GOT3 (cell line): ENCODE measurements around the gene FCHSD1.

ENCODE experiments used
- DNase-seq: peaks from one replicate; lab custom pipeline; 2025; ENCODE audit warnings: mixed read lengths; lab: John Stamatoyannopoulos, UW

The FCHSD1 gene

DNA sequence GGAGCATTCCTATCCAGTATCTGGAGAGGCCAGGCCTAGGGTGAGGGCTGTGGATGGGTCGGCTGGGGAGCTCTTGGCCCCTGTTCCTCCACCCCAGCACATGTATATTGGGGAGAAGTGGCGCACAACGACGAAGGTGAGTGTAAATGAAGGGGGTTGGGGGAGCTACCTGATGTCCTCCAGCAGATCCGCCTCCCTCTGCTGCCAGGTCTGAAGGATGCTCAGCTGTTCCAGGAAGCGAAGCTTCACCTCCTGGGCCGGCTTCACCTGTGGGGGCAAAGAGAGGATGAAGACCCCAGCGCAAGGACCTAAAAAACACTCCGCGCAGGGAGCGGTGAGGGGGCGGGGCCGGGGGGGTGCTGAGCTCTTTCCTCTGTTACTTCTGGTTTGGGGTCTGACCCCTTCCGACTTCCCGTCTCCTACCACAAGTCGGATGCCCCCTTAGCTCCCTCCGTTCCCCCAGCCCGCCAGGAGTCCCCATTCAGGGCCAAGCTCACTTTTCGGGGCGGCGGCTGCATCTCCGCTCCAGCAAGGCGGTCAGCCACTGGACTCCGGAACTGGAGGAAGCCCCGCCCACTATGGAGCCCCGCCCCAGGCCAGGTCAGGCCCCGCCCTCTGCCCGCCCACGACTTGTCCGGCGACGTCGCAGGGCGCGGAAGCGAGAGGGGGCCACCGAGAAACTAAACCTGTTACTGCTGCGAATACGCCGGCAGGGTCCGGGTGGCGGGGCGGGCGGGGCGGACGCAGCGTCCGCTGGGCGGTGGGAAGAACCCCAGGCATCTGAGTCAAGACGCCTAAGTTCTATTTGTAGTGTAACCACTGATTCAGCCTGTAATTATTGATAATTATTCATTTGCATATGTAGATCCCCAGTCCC lies at the start of gene FCHSD1:
TSS of gene FCHSD1 (minus strand) at position 568 of the 877 bp plus-strand sequence. CDS start at position 518, 50 bp downstream.
- DNase-seq: peak; percentile 49

GRCh38 chr5:141697586-141697985 lies 46.4 kb upstream of the FCHSD1 start:
- DNase-seq: no peak

DNA sequence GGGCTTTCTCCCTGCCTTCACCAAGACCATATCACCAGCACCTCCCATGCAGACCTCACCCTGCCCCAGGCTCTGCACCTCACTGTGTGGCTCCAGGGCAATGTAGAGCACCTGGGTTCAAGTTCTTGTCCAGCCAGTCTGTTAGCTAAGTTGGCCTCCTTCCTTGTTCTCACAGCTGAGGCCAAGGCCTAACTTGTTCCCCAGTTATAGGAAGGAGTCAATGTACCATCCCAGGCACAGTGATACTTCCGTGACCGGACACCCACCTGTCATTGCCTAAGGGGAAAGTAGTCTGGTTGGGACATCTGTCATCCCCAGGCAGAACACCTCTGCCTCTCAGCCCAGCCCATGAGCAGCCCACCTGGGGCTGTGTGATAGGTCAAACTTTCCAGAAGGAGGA lies 45.2 kb upstream of the FCHSD1 start:
- DNase-seq: no peak

- no peak for DNase-seq
Observed at GRCh38 chr5:141695627-141696215, 44.5 kb upstream of the FCHSD1 start.

GRCh38 chr5:141694479-141694878 lies 43.3 kb upstream of the FCHSD1 start:
- no peak for DNase-seq

DNA sequence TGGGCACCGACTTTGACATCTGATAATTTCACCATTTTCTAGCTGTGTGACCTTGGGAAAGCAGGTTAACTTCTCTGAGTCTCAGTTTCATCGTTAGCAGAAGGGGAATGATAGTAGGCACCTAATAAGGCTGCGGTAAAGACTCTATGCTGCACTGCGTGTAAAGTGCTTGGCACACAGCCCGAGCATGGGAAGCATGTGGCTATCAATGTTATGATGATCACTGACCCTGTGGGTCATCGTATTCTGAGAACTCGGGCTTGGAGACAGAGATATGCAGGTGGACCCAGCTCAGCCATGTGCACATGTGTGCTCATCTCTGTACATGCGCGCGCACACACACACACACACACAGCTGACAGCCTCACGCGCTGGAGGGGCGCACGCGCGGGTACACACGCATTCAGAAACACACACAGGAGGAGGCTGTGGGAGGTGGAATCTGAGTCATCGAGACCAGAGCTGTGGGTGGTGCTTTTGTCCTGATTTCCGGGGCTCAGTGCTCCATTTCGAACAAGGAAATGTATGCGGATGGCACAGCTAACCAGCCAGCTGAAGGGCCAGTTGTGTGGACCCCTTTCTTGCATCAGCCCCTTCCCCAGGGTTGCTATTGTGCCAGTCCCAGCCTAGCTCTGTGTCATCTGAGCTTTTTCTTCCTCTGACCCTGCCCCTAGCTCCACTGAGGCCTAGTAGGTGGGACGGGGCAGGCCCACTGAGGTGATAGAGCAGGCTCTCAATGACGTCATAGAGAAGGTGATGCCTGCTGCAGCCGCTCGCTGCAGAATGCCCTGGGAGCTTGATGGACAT lies 41.9 kb upstream of the FCHSD1 start:
- no peak for DNase-seq

DNA sequence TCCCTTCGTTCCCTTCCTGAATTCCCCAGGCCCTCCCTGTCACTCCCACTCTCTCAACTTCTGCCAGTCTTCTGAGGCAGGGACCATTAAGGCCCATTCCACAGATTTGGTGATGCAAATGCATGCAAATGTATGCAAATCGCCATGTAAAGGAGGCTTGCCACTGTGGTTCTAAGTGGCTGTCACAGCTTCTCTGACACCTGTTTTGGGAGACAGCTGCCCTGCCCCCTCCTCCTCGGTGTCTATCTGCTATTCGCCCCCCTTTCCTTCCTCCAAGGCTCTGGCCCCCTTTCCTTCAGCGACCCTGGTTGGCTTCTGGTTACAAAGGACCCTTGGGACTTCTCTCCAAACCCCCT lies 41.3 kb upstream of the FCHSD1 start:
- no peak for DNase-seq

GRCh38 chr5:141691867-141692532 lies 40.8 kb upstream of the FCHSD1 start:
- DNase-seq: peak; percentile 75

DNA sequence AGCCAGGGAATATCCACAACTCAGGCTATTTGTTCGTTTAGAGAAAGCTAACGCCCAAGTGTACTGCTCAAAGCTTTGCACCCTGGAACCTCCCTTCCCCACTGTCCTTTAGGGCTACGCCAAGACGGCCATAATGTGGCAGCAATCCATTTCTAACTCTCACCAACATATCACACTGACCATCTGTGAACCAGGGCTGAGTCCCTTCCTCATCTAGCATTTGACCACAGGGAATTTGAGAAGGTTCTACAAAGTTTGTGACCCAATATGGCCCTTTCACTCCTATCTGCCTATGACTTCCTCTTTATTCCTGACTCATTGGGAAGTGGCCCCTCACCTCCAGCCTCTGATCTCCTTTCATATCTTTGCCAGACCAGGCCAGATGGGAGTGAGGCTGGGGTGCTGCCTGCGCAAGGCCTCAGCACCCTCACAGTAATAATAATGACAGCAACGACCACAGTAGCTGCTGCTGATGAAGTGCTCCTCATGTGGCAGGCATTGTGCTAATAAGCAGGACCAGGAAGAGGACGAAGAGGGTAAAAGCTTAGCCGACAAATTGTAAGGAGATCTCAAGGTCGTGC lies 40.2 kb upstream of the FCHSD1 start:
- no peak for DNase-seq

GRCh38 chr5:141686648-141687416 lies 35.6 kb upstream of the FCHSD1 start:
- DNase-seq: no peak

DNA sequence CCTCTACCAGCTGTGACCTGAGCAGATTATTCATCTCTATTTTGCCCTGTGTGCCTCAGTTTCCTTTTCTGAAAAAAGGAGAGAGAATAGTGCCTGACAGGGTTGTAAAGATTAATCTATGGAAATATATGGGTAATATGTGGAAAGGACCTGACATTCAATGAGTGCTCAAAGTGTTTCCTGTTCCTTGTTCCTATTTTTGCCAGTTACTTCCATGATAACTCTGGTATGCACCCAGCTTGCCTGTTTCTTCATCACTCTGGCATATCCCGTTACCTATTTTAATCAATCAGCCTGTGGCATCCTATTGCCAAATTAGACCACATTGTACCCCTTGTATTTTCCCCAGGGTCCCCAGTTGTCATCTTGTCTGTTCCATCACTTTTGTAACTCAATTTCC lies 34.4 kb upstream of the FCHSD1 start:
- no peak for DNase-seq

GRCh38 chr5:141683596-141684141 lies 32.5 kb upstream of the FCHSD1 start:
- no peak for DNase-seq

DNA sequence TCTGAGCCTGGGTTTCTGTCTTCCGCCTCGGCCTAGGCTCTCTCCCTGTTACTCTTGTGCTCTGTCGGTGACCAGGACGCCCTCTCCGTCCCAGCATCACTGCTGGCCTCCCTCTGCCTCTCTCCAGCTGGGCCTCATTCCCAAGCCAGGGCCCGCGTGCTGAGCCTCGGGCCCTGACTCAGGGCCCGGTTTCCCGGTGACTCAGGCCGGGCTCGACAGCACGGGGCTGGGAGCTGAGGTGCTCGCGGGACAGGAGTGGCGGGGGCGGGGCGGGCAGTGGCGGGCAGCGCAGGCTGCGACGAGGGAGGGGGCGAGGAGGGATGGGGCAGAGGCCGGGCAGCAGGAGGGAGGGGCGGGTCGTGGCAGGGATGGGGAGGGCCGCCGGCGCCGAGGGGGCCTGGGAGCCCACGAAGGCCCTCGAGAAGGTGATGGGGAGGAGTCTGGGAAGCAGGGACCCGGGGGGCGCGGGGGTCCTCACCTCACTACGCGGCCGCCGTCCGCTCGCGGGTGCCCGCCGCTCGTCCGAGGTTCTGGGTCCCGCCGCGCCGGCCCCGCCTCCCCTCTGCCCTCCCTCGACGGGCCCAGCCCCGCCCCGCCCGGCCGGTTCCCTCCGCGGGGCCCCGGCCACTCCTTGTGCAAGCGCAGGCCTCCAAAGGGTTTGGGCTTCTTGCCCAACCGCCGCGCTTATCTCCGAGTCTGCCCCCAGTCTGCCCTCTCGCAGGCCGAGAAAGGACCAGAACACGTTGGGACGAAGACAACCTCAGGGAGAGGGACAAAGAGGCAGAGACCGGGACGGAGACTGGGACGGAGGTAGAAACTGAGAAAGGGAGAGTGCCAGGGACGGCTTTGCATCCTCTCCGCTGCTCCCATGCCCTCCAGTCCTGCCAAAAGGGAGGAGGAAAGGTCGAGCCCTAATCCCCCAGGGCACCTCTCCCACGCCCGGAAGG lies 30.8 kb upstream of the FCHSD1 start, which contains the start of gene ARAP3:
TSS of gene ARAP3 (minus strand) at position 536 of the 947 bp plus-strand sequence. CDS start 1,744 bp downstream, outside the sequence.
- peak; percentile 63 for DNase-seq

DNA sequence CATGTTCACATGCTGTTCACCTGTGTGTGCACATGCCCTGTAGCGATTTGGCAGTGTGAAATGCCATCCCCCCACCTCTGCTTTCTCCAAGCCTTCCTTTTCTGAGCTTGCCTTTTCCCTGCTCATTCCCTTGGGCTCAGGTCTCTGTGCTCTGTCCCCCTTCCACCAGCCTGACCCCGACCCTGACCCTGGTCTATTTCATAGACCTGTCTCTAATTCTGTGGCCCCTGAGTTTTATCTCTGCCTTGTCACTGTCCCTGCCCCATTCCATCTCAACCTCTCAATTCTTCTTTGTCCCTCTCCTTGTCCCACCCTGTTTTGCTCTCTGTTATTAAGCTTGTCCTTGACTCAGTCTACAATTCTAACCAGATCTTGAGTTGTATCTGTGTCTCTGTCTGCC lies 30.1 kb upstream of the FCHSD1 start:
- DNase-seq: no peak

- no peak for DNase-seq
Observed at GRCh38 chr5:141680751-141681201, 29.6 kb upstream of the FCHSD1 start.

DNA sequence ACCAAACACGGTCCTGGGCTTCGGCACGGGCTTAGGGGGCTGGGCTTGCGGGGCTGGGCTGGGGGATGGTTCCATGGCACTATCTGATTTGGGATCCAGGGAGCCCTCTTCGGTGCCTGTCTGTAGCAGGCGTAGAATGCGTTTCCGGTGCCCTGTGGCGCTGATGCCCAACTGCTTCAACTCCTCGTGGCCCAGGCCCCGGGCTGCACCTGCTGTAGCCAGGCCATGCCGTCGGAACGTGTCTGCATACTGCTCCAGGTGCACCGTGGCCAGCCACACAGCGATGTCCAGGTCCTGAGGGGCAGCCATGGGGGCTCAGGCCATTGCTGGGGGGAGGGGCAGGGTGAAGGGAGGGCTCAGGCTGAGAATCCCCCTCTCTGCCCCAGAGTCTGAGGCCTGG lies 29.0 kb upstream of the FCHSD1 start:
- DNase-seq: no peak

DNA sequence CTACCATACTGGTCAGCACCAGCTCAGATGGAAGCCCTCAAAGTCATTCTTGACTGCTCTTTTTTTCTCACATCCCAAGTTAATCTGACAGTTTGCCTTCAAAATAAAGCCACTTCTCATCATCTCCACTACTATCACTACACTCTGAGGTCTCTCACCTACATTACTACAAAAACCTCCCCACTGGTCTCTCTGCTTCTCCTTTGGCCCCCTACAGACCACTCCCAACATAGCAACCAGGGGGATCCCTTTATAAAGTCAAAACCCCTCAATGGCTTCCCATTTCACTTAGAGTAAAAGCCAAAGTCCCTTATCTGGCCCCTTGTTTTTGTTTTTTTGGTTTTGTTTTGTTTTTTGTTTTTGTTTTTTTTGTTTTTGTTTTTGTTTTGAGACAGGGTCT lies 26.2 kb upstream of the FCHSD1 start:
- no peak for DNase-seq

GRCh38 chr5:141675672-141676071 lies 24.5 kb upstream of the FCHSD1 start:
- no peak for DNase-seq

- no peak for DNase-seq
Observed at GRCh38 chr5:141674747-141675146, 23.5 kb upstream of the FCHSD1 start.
